Endodermal cell (in vitro differentiated cells): ENCODE data around the gene TIAL1. TPM values are rescaled to one million over a fixed set of nuclear protein-coding genes. Genes with fewer than 3 reads are reported as not detected.

ENCODE experiments used
- DNase-seq: peaks from one replicate; pipeline ENCODE4 v3.0.0-alpha.2; 2017
- H3K27ac ChIP-seq: 2 replicates; pipeline ENCODE4 v1.5.1; 2013; ENCODE audit warnings: mild to moderate bottlenecking, low read depth, low read length, moderate library complexity
- H3K27me3 ChIP-seq: 2 replicates; pipeline ENCODE4 v1.6.1; 2013; ENCODE audit warnings: mild to moderate bottlenecking, low read length, moderate library complexity; ENCODE audit not compliant: insufficient read depth, control insufficient read depth, poor library complexity, severe bottlenecking
- H3K36me3 ChIP-seq: 2 replicates; pipeline ENCODE4 v1.7.0; 2013; ENCODE audit warnings: mild to moderate bottlenecking, low read length, moderate library complexity; ENCODE audit not compliant: control insufficient read depth, insufficient read depth
- H3K4me1 ChIP-seq: one replicate; pipeline ENCODE4 v1.7.0; 2013; ENCODE audit warnings: low read length; ENCODE audit not compliant: control insufficient read depth, insufficient read depth
- H3K4me3 ChIP-seq: 2 replicates; pipeline ENCODE4 v1.5.1; 2013; ENCODE audit warnings: mild to moderate bottlenecking, low read length, moderate library complexity
- H3K9ac ChIP-seq: 2 replicates; pipeline ENCODE4 v1.6.1; 2013; ENCODE audit warnings: mild to moderate bottlenecking, low read length, moderate library complexity; ENCODE audit not compliant: poor library complexity, severe bottlenecking; ENCODE audit errors: extremely low read depth
- H3K9me3 ChIP-seq: 2 replicates; pipeline ENCODE4 v1.6.1; 2013; ENCODE audit warnings: mild to moderate bottlenecking, low read length, moderate library complexity; ENCODE audit not compliant: control insufficient read depth
- H3K27ac Mint-ChIP-seq: 2 replicates; pipeline ENCODE4 v1.8.0; 2020; ENCODE audit warnings: mixed read lengths
- H3K27me3 Mint-ChIP-seq: 2 replicates; pipeline ENCODE4 v1.8.0; 2021; ENCODE audit warnings: mild to moderate bottlenecking, mixed read lengths; ENCODE audit not compliant: insufficient read depth
- H3K36me3 Mint-ChIP-seq: 2 replicates; pipeline ENCODE4 v1.8.0; 2020; ENCODE audit warnings: low read depth, mixed read lengths
- H3K4me1 Mint-ChIP-seq: 2 replicates; pipeline ENCODE4 v1.8.0; 2020; ENCODE audit warnings: mixed read lengths
- H3K4me3 Mint-ChIP-seq: 2 replicates; pipeline ENCODE4 v1.8.0; 2020; ENCODE audit warnings: mild to moderate bottlenecking, moderate library complexity, mixed read lengths
- H3K9me3 Mint-ChIP-seq: 2 replicates; pipeline ENCODE4 v1.8.0; 2020; ENCODE audit warnings: mild to moderate bottlenecking, mixed read lengths
- WGBS, 2 experiments: methylation state at CpG; one replicate each; pipeline versions ENCODE4 v1.1.5 to v1.1.7; 2013; ENCODE audit warnings: missing lambda C conversion rate in 2 of 2, mixed read lengths in 1 of 2; ENCODE audit not compliant: insufficient coverage in 1 of 2, insufficient read length in 1 of 2; 5-methylcytosine and 5-hydroxymethylcytosine counted together
- total RNA-seq, 2 donors: library from RNA; stranded (reverse); fragmentation: NEBNext Ultra II Directional in 1 of 2; extraction: Animal tissue kit (Norgen Biotek cat#: 25700) in 1 of 2; gene quantifications; 2 replicates in 1 of 2; 3 replicates in 1 of 2; pipeline ENCODE4 v1.2.1, GENCODE V29; 2021
- TF ChIP-seq, protein P1 (sequence below): fragments of 200-600 bp; sonication (generic); conservative IDR thresholded peaks from 2 replicates; pipeline ENCODE4 v1.5.0; 2021; ENCODE audit warnings: antibody characterized with exemption, mild to moderate bottlenecking

The TIAL1 gene
- total RNA-seq, 2 donors from 2014 or later: 156 to 176 TPM

DNA sequence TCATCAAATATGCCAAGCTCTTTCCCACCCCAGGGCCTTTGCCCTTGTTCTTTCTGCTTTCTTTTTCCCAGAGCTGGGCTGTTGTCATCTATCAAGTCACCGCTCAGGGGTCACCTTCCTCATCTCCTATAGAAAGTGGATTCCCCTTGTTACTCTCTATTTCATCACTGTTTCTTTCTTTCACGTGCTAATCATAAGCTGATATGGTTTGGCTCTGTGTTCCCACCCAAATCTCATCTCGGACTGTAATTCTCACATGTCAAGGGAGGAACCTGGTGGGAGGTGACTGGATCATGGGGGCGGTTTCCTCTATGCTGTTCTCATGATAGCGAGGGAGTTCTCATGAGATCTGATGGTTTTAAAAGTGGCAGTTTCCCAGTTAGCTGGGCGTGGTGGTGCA lies 17.0 kb upstream of the TIAL1 start:
- Histone ChIP-seq H3K9me3 (peaks cover 10% of the 10 kb centered on the region), H3K9ac (no peak overlapping the region), H3K36me3 (no peaks in the 10 kb centered on the region), H3K4me1 (no peaks in the 10 kb centered on the region), H3K4me3 (no peak overlapping the region), H3K27me3 (no peaks in the 10 kb centered on the region), H3K27ac (no peak overlapping the region)
- no peak overlapping the region for H3K4me3 Mint-ChIP-seq
- H3K27me3 Mint-ChIP-seq: peaks cover 5% of the 10 kb centered on the region
- H3K4me1 Mint-ChIP-seq: peaks cover 4% of the 10 kb centered on the region
- TF ChIP-seq, protein P1, sequence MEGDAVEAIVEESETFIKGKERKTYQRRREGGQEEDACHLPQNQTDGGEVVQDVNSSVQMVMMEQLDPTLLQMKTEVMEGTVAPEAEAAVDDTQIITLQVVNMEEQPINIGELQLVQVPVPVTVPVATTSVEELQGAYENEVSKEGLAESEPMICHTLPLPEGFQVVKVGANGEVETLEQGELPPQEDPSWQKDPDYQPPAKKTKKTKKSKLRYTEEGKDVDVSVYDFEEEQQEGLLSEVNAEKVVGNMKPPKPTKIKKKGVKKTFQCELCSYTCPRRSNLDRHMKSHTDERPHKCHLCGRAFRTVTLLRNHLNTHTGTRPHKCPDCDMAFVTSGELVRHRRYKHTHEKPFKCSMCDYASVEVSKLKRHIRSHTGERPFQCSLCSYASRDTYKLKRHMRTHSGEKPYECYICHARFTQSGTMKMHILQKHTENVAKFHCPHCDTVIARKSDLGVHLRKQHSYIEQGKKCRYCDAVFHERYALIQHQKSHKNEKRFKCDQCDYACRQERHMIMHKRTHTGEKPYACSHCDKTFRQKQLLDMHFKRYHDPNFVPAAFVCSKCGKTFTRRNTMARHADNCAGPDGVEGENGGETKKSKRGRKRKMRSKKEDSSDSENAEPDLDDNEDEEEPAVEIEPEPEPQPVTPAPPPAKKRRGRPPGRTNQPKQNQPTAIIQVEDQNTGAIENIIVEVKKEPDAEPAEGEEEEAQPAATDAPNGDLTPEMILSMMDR: no peak
- no peak for DNase-seq
- H3K9me3 Mint-ChIP-seq: peaks cover 13% of the 10 kb centered on the region
- no peak overlapping the region for H3K27ac Mint-ChIP-seq
- H3K36me3 Mint-ChIP-seq: peaks cover 2% of the 10 kb centered on the region
- 94 to 100% methylated on average over 5 to 6 of the region's 6 CpGs for WGBS, 2 experiments

DNA sequence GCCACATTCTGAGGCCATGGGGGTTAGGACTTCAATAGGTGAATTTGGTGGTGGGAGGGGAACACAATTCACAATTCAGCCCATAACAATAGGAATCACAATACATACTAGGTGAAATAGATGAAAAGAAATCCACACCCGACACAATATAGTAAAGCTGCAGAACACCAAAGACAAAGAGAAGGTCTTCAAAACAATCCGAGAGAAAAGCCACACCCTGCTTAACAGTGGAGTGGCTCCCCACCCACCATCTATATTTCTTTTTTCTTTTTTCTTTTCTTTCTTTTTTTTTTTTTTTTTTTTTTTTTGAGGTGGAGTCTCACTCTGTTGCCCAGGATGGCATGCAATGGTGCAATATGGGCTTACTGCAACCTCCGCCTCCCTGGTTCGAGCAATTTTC lies 14.7 kb upstream of the TIAL1 start:
- no peak for DNase-seq
- TF ChIP-seq, protein P1: no peak
- Histone ChIP-seq H3K27me3 (no peaks in the 10 kb centered on the region), H3K27ac (no peak overlapping the region), H3K36me3 (no peaks in the 10 kb centered on the region), H3K4me1 (no peaks in the 10 kb centered on the region), H3K9ac (no peak overlapping the region), H3K4me3 (no peak overlapping the region), H3K9me3 (peaks cover 10% of the 10 kb centered on the region)
- Mint-ChIP-seq H3K4me1 (peaks cover 2% of the 10 kb centered on the region), H3K27ac (no peak overlapping the region), H3K4me3 (no peak overlapping the region), H3K27me3 (peaks cover 8% of the 10 kb centered on the region), H3K9me3 (peaks cover 13% of the 10 kb centered on the region), H3K36me3 (peaks cover 2% of the 10 kb centered on the region)
- WGBS, 2 experiments: 65 to 90% methylated on average over 2 to 4 of the region's 4 CpGs

DNA sequence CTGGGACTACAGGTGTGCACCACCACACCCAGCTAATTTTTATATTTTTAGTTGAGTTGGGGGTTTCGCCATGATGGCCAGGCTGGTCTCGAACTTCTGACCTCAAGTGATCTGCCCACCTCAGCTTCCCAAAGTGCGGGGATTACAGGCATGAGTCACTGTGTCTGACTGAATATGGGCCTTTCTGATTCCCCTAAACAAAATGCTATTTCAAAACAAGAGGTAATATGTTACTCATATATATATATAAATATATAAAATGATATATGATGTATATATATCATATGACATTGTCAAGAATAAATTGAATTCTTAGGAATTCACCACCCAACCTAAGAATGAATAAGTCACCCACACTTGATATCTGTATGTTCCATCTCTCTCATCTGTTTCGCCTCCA lies 12.8 kb upstream of the TIAL1 start:
- peaks cover 10% of the 10 kb centered on the region for H3K9me3 Mint-ChIP-seq
- H3K27ac Mint-ChIP-seq: no peak overlapping the region
- H3K27me3 Mint-ChIP-seq: peaks cover 8% of the 10 kb centered on the region
- Histone ChIP-seq H3K9me3 (peaks cover 10% of the 10 kb centered on the region), H3K36me3 (no peaks in the 10 kb centered on the region), H3K4me1 (no peaks in the 10 kb centered on the region), H3K27me3 (no peaks in the 10 kb centered on the region), H3K9ac (no peak overlapping the region), H3K4me3 (no peak overlapping the region), H3K27ac (no peak overlapping the region)
- 94 to 100% methylated on average over 1 to 3 of the region's 4 CpGs for WGBS, 2 experiments
- no peak overlapping the region for H3K4me3 Mint-ChIP-seq
- no peak for DNase-seq
- H3K4me1 Mint-ChIP-seq: peaks cover 2% of the 10 kb centered on the region
- TF ChIP-seq, protein P1: no peak
- peaks cover 2% of the 10 kb centered on the region for H3K36me3 Mint-ChIP-seq
